GM12801 (cell line): ENCODE data around the gene GPR139.

ENCODE experiments used
- TF ChIP-seq, protein P1 (sequence below): IDR thresholded peaks from one replicate; pipeline ENCODE4 v1.5.1; 2011; ENCODE audit warnings: control low read depth; ENCODE audit not compliant: insufficient read length; ENCODE audit errors: extremely low read depth

GPR139 gene

DNA sequence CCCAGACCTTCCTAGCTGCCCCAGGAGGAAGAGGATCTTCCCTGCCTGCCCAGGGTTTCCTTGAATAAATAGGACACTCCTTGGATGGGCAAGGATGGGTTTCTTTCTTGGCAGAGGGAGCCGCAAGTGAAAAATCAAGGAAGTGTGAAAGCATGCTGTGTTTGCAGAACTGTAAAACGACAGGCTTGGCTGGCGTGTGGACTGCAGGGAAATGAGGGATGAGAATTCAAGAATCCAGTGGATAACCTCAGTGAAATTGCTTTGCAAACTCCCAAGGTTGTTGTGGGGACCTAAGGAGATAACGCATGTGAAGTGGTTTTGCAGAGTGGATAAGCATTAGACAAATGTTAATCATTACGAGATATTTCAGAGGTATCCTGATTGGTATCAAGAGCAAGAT is 20.4 kb downstream of the GPR139 start:
- TF ChIP-seq, protein P1, sequence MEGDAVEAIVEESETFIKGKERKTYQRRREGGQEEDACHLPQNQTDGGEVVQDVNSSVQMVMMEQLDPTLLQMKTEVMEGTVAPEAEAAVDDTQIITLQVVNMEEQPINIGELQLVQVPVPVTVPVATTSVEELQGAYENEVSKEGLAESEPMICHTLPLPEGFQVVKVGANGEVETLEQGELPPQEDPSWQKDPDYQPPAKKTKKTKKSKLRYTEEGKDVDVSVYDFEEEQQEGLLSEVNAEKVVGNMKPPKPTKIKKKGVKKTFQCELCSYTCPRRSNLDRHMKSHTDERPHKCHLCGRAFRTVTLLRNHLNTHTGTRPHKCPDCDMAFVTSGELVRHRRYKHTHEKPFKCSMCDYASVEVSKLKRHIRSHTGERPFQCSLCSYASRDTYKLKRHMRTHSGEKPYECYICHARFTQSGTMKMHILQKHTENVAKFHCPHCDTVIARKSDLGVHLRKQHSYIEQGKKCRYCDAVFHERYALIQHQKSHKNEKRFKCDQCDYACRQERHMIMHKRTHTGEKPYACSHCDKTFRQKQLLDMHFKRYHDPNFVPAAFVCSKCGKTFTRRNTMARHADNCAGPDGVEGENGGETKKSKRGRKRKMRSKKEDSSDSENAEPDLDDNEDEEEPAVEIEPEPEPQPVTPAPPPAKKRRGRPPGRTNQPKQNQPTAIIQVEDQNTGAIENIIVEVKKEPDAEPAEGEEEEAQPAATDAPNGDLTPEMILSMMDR = no peak

- TF ChIP-seq, protein P1 = no peak
Observed at GRCh38 chr16:20051611-20052010, 22.1 kb downstream of the GPR139 start.

DNA sequence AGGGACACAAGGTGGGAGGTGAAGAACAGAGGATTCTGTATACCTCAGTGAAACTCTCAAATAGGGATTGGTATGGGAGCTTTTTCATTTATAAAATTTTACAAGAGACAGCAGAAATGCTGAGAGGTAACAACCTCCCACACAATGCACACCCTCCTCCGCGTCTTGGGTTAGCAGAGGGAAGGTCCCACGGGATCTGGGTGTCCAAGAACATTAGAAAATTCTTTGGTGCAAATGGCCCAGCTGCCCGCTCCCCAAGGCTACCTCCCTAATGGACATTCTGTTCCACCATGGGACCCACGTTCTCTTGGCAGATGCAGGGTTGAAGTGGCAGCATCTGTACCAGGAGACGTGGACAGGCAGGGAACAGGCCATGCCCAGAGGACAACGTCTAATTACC is 22.5 kb downstream of the GPR139 start:
- TF ChIP-seq, protein P1 = no peak

GRCh38 chr16:20049831-20050230 is 23.9 kb downstream of the GPR139 start:
- TF ChIP-seq, protein P1 = no peak

DNA sequence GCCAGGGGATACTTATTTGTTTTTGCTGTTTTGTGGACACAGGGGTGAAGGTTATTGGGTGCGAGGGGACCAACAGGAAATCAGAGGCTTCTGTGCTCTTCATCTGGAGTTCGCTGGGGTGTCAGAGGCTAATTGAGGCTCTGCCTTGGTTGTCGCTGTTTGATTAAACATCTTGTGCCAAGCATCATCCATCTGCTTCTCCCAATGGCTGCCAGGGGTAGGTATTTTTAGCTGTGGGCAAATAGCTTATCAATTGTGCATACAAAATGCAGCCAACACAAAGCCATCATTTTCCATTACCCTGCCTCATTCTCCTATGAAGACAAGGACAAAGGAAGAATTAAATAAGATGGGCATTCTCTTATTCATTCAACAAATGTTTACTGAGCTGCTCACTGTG is 27.8 kb downstream of the GPR139 start:
- TF ChIP-seq, protein P1 = no peak

DNA sequence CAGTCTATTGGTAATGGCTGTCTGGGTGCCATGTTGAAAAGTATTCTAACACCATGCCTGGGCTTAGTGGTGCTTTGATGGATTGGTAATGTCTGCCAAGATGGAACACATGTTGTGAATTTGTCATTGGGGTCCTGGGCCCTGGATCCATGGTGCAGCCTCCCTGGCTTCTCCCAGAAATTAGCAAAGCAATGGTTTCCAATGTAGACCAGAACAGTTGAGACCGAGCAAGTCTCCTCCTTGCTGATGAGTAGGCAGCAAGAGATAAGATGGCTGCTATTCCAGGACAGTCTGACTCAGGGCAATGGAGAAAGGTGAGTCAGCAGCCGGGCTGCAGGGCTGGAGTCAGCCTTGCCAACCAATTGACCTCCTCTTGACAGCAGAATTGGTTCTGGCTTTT is 30.8 kb downstream of the GPR139 start:
- TF ChIP-seq, protein P1 = no peak

- TF ChIP-seq, protein P1 = no peak
Observed at GRCh38 chr16:20041924-20042596, 31.6 kb downstream of the GPR139 start.
